Activated CD4-positive, alpha-beta T cell treated with anti-CD3 and anti-CD28 coated beads, Interleukin-2, amount 10 ng/mL, durations not matched to agents 7 days and 5 days (primary cell): ENCODE measurements around the gene DNMBP. TPM values are rescaled to one million over a fixed set of nuclear protein-coding genes. Genes with fewer than 3 reads are reported as not detected.
"Not testable (repeated sequence)": the region's sequence is repeated elsewhere in the genome, so short reads cannot be mapped to it uniquely, and the experiment has no call there.

ENCODE experiments used
- CTCF ChIA-PET: fragments of 350-600 bp; sonication (Branson Sonifier 250); formaldehyde crosslinking; loops from one replicate; lab custom pipeline; 2021; ENCODE audit warnings: antibody characterized with exemption; lab: Charles Lee
- POLR2A ChIA-PET: fragments of 350-600 bp; sonication (Branson Sonifier 250); formaldehyde crosslinking; loops from one replicate; lab custom pipeline; 2021; ENCODE audit warnings: antibody characterized with exemption; lab: Charles Lee
- DNase-seq: peaks from one replicate; pipeline ENCODE4 v3.0.0-alpha.2; 2020
- H3K27ac Mint-ChIP-seq: one replicate; pipeline ENCODE4 v1.8.0; 2021; ENCODE audit warnings: mild to moderate bottlenecking, moderate library complexity, mixed read lengths
- H3K27me3 Mint-ChIP-seq: one replicate; pipeline ENCODE4 v1.8.0; 2021; ENCODE audit warnings: mixed read lengths
- H3K36me3 Mint-ChIP-seq: one replicate; pipeline ENCODE4 v1.8.0; 2021; ENCODE audit warnings: low read depth, mixed read lengths
- H3K4me1 Mint-ChIP-seq: one replicate; pipeline ENCODE4 v1.8.0; 2021; ENCODE audit warnings: mixed read lengths
- H3K4me3 Mint-ChIP-seq: one replicate; pipeline ENCODE4 v1.8.0; 2021; ENCODE audit warnings: mild to moderate bottlenecking, moderate library complexity, mixed read lengths
- H3K9me3 Mint-ChIP-seq: one replicate; pipeline ENCODE4 v1.8.0; 2021; ENCODE audit warnings: mixed read lengths
- total RNA-seq, 2 experiments: library from RNA; stranded (reverse); gene quantifications; one replicate each; pipeline ENCODE4 v1.2.3, GENCODE V29; 2021

DNMBP gene
- total RNA-seq, 2 experiments from 2014 or later, result 2.9 to 3.2 TPM

- H3K4me3 Mint-ChIP-seq, result no peak overlapping the region
- ChIA-PET CTCF (no interaction called here), POLR2A (no interaction called here)
- H3K9me3 Mint-ChIP-seq, result no peaks in the 10 kb centered on the region
- no peaks in the 10 kb centered on the region for H3K27me3 Mint-ChIP-seq
- H3K27ac Mint-ChIP-seq, result no peak overlapping the region
- no peaks in the 10 kb centered on the region for H3K36me3 Mint-ChIP-seq
- peaks cover 5% of the 10 kb centered on the region for H3K4me1 Mint-ChIP-seq
- no peak for DNase-seq
These were observed 97.7 kb downstream of the DNMBP start for GRCh38 chr10:99912041-99912440.

- H3K4me3 Mint-ChIP-seq, result no peak overlapping the region
- ChIA-PET POLR2A (no interaction called here), CTCF (interaction anchor here (1.5 to 1.6 kb wide), 2 partner anchors 17 to 22 kb away, joined by 3 to 4 read pairs; no protein-coding TSS in a partner anchor)
- DNase-seq, result no peak
- H3K27me3 Mint-ChIP-seq, result no peaks in the 10 kb centered on the region
- H3K9me3 Mint-ChIP-seq, result no peaks in the 10 kb centered on the region
- H3K4me1 Mint-ChIP-seq, result peaks cover 5% of the 10 kb centered on the region
- no peak overlapping the region for H3K27ac Mint-ChIP-seq
- no peaks in the 10 kb centered on the region for H3K36me3 Mint-ChIP-seq
These were observed 101.2 kb downstream of the DNMBP start for GRCh38 chr10:99908512-99908911.

GRCh38 chr10:99906470-99906869, 103.3 kb downstream of the DNMBP start:
- H3K27ac Mint-ChIP-seq, result no peak overlapping the region
- no peak for DNase-seq
- no peaks in the 10 kb centered on the region for H3K9me3 Mint-ChIP-seq
- ChIA-PET CTCF (interaction anchor here (1.4 kb wide), 1 partner anchor 61 kb away, joined by 4 read pairs; no protein-coding TSS in a partner anchor), POLR2A (no interaction called here)
- H3K36me3 Mint-ChIP-seq, result no peaks in the 10 kb centered on the region
- no peaks in the 10 kb centered on the region for H3K27me3 Mint-ChIP-seq
- peaks cover 5% of the 10 kb centered on the region for H3K4me1 Mint-ChIP-seq
- H3K4me3 Mint-ChIP-seq, result no peak overlapping the region

- DNase-seq, result no peak
- H3K36me3 Mint-ChIP-seq, result no peaks in the 10 kb centered on the region
- H3K9me3 Mint-ChIP-seq, result no peaks in the 10 kb centered on the region
- CTCF ChIA-PET, result interaction anchor here (0.5 to 1.1 kb wide), 2 partner anchors 117 to 821 kb away, joined by 3 read pairs; no protein-coding TSS in a partner anchor
- H3K4me1 Mint-ChIP-seq, result peaks cover 5% of the 10 kb centered on the region
- no peak overlapping the region for H3K4me3 Mint-ChIP-seq
- H3K27ac Mint-ChIP-seq, result no peak overlapping the region
- POLR2A ChIA-PET, result no interaction called here
- H3K27me3 Mint-ChIP-seq, result no peaks in the 10 kb centered on the region
These were observed 103.8 kb downstream of the DNMBP start for GRCh38 chr10:99905971-99906370.

- Mint-ChIP-seq H3K4me1 (no peaks in the 10 kb centered on the region), H3K36me3 (no peaks in the 10 kb centered on the region), H3K27ac (no peak overlapping the region), H3K27me3 (no peaks in the 10 kb centered on the region), H3K9me3 (no peaks in the 10 kb centered on the region), H3K4me3 (no peak overlapping the region)
- POLR2A ChIA-PET, result no interaction called here
- no peak for DNase-seq
- CTCF ChIA-PET, result no interaction called here
These were observed 113.9 kb downstream of the DNMBP start for GRCh38 chr10:99895867-99896266.

- CTCF ChIA-PET, H3K36me3 Mint-ChIP-seq, H3K27me3 Mint-ChIP-seq, H3K4me3 Mint-ChIP-seq, H3K9me3 Mint-ChIP-seq, H3K27ac Mint-ChIP-seq, POLR2A ChIA-PET, DNase-seq, H3K4me1 Mint-ChIP-seq: not testable (repeated sequence)
These were observed 114.7 kb downstream of the DNMBP start for GRCh38 chr10:99895066-99895465.

GRCh38 chr10:99894613-99895012, 115.1 kb downstream of the DNMBP start:
- CTCF ChIA-PET, result no interaction called here
- Mint-ChIP-seq H3K36me3 (no peaks in the 10 kb centered on the region), H3K4me3 (no peak overlapping the region), H3K27me3 (no peaks in the 10 kb centered on the region), H3K4me1 (no peaks in the 10 kb centered on the region), H3K9me3 (no peaks in the 10 kb centered on the region), H3K27ac (no peak overlapping the region)
- DNase-seq, result no peak
- POLR2A ChIA-PET, result no interaction called here

- no peaks in the 10 kb centered on the region for H3K36me3 Mint-ChIP-seq
- no peak overlapping the region for H3K4me3 Mint-ChIP-seq
- H3K9me3 Mint-ChIP-seq, result no peaks in the 10 kb centered on the region
- no peaks in the 10 kb centered on the region for H3K27me3 Mint-ChIP-seq
- no peak overlapping the region for H3K27ac Mint-ChIP-seq
- CTCF ChIA-PET, result no interaction called here
- H3K4me1 Mint-ChIP-seq, result no peaks in the 10 kb centered on the region
- DNase-seq, result no peak
- POLR2A ChIA-PET, result no interaction called here
These were observed 121.1 kb downstream of the DNMBP start for GRCh38 chr10:99888622-99889021.

- Mint-ChIP-seq H3K4me3 (no peak overlapping the region), H3K4me1 (peaks cover 11% of the 10 kb centered on the region), H3K9me3 (no peaks in the 10 kb centered on the region), H3K36me3 (peaks cover 4% of the 10 kb centered on the region), H3K27ac (no peak overlapping the region), H3K27me3 (no peaks in the 10 kb centered on the region)
- no peak for DNase-seq
- ChIA-PET POLR2A (no interaction called here), CTCF (no interaction called here)
These were observed 126.2 kb downstream of the DNMBP start for GRCh38 chr10:99883523-99883922.

- H3K27ac Mint-ChIP-seq, result no peak overlapping the region
- no peak overlapping the region for H3K4me3 Mint-ChIP-seq
- H3K27me3 Mint-ChIP-seq, result no peaks in the 10 kb centered on the region
- ChIA-PET CTCF (interaction anchor here (0.7 kb wide), 1 partner anchor 334 kb away, joined by 3 read pairs; no protein-coding TSS in a partner anchor), POLR2A (no interaction called here)
- peaks cover 17% of the 10 kb centered on the region for H3K4me1 Mint-ChIP-seq
- no peaks in the 10 kb centered on the region for H3K9me3 Mint-ChIP-seq
- no peak for DNase-seq
- H3K36me3 Mint-ChIP-seq, result peaks cover 7% of the 10 kb centered on the region
These were observed 128.4 kb downstream of the DNMBP start for GRCh38 chr10:99881371-99881770.

GRCh38 chr10:99880080-99880835, 129.5 kb downstream of the DNMBP start:
- CTCF ChIA-PET, result no interaction called here
- H3K9me3 Mint-ChIP-seq, result no peaks in the 10 kb centered on the region
- DNase-seq, result no peak

GRCh38 chr10:99875473-99875872, 134.3 kb downstream of the DNMBP start:
- Mint-ChIP-seq H3K27me3 (peaks cover 26% of the 10 kb centered on the region), H3K27ac (no peak overlapping the region), H3K4me3 (no peak overlapping the region), H3K36me3 (peaks cover 7% of the 10 kb centered on the region), H3K9me3 (no peaks in the 10 kb centered on the region), H3K4me1 (peaks cover 16% of the 10 kb centered on the region)
- no peak for DNase-seq
- CTCF ChIA-PET, result no interaction called here
- POLR2A ChIA-PET, result no interaction called here

More at GRCh38 chr10:99880080-99880835, 129.5 kb downstream of the DNMBP start:
- Mint-ChIP-seq H3K27me3 (no peaks in the 10 kb centered on the region), H3K27ac (no peak overlapping the region), H3K4me1 (peaks cover 17% of the 10 kb centered on the region), H3K36me3 (peaks cover 7% of the 10 kb centered on the region), H3K4me3 (no peak overlapping the region)
- POLR2A ChIA-PET, result no interaction called here

GRCh38 chr10:99874341-99875085, 135.2 kb downstream of the DNMBP start:
- Mint-ChIP-seq H3K9me3 (no peaks in the 10 kb centered on the region), H3K27me3 (peaks cover 34% of the 10 kb centered on the region), H3K4me1 (peaks cover 24% of the 10 kb centered on the region), H3K27ac (no peak overlapping the region), H3K4me3 (no peak overlapping the region), H3K36me3 (peaks cover 4% of the 10 kb centered on the region)
- CTCF ChIA-PET, result no interaction called here
- POLR2A ChIA-PET, result no interaction called here
- no peak for DNase-seq
